Astrocyte (in vitro differentiated cells and primary cell): ENCODE results near the gene MT1G.

Experiments
- CTCF ChIP-seq: IDR thresholded peaks from 2 replicates; pipeline ENCODE4 v1.5.1; 2011; ENCODE audit warnings: low read depth, mild to moderate bottlenecking, inconsistent platforms, low read length, moderate library complexity; ENCODE audit not compliant: insufficient read depth
- EZH2 ChIP-seq: IDR thresholded peaks from 2 replicates; pipeline ENCODE4 v1.6.1; 2012; ENCODE audit warnings: mild to moderate bottlenecking, low read length, inconsistent platforms; ENCODE audit not compliant: insufficient read depth

DNA sequence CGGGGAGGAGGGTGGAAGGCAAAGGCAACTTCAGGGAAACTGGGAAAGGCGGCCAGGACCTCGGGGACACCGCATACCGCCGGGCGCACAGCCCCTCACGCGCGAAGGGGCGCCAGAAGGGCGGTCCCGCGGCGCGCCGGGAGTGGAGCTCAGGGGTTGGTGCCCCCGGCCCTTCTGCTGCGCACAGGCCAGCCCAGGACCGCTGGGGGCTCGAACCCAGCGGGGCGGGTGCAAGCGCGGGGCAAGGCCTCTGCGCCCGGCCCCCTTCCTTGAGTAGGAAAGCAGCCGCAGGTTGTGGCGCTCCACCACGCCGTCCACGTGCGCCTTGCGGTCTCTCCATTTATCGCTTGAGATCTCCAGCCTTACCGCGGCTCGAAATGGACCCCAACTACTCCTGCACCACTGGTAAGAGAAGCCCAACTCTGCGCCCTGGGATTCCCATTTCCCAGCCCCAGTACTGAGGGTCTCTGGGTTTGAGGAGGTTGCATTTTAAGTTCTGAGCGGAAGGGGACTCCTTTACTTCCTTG is 32.4 kb downstream of the MT1G start:
- no peak for TF ChIP-seq CTCF
- peak; percentile 98 for TF ChIP-seq EZH2
